SIG-M5 (cell line): ENCODE data around the gene ZNF468.
"Not testable (repeated sequence)": the region's sequence is repeated elsewhere in the genome, so short reads cannot be mapped to it uniquely, and the experiment has no call there.

Experiments used
- DNase-seq: peaks from one replicate; lab custom pipeline; 2025; lab: John Stamatoyannopoulos, UW

Gene ZNF468

GRCh38 chr19:52825765-52826164 is 31.7 kb downstream of the ZNF468 start:
- no peak for DNase-seq

- DNase-seq = no peak
These were observed 33.7 kb downstream of the ZNF468 start for GRCh38 chr19:52823676-52824075.

GRCh38 chr19:52821204-52821960 is 36.0 kb downstream of the ZNF468 start, which contains the start of gene ZNF28:
Gene ZNF28 (minus strand): TSS chr19:52821633. CDS start chr19:52817958, 3,675 bp downstream.
- not testable (repeated sequence) for DNase-seq

- not testable (repeated sequence) for DNase-seq
These were observed 36.8 kb downstream of the ZNF468 start for GRCh38 chr19:52820472-52821203.

- no peak for DNase-seq
These were observed 47.6 kb downstream of the ZNF468 start for GRCh38 chr19:52809801-52810200.

- not testable (repeated sequence) for DNase-seq
These were observed 57.3 kb downstream of the ZNF468 start for GRCh38 chr19:52799950-52800640.

GRCh38 chr19:52789440-52789839 is 68.0 kb downstream of the ZNF468 start:
- DNase-seq = no peak
